ENCODE results near the gene FBXL17. TPM values are rescaled to one million over a fixed set of nuclear protein-coding genes. Genes with fewer than 3 reads are reported as not detected.

The FBXL17 gene
- total RNA-seq, 1 experiment from 2014 or later: 5.3 TPM

- Histone ChIP-seq H2BK5ac (ENCODE audit: insufficient read length, low read length) (no peak overlapping the region), H3K23ac (ENCODE audit: insufficient read length, low read depth, low read length) (no peak overlapping the region), H3K23me2 (ENCODE audit: insufficient read length, low read depth, low read length, poor library complexity, severe bottlenecking) (no peaks in the 10 kb centered on the region), H3K18ac (ENCODE audit: insufficient read length, low read depth, low read length) (no peak overlapping the region), H3K4me2 (ENCODE audit: insufficient read depth, insufficient read length, low read length) (no peak overlapping the region), H2BK20ac (ENCODE audit: low read depth, low read length, poor library complexity, severe bottlenecking) (no peak overlapping the region), H4K20me1 (ENCODE audit: control insufficient read depth, insufficient read depth, insufficient read length) (no peaks in the 10 kb centered on the region), H3K79me2 (ENCODE audit: insufficient read depth, low read length) (0 out of 2 replicates have a peak, but pooled peaks cover 2% of the 10 kb centered on the region), H2AK5ac (ENCODE audit: insufficient read length, low read length) (no peak overlapping the region), H2AFZ (ENCODE audit: low read length) (no peak overlapping the region), H4K8ac (replicated peaks; ENCODE audit: insufficient read length, low read depth, low read length) (no peak overlapping the region), H4K91ac (ENCODE audit: insufficient read length, low read depth, low read length) (no peak overlapping the region), H3K9me3 (ENCODE audit: control insufficient read depth, low read depth, low read length) (no peaks in the 10 kb centered on the region), H3K9ac (ENCODE audit: extremely low read depth, insufficient read length, low read length) (no peak overlapping the region), H3K4me1 (ENCODE audit: insufficient read depth, low read length) (no peaks in the 10 kb centered on the region), H3T11ph (ENCODE audit: low read length) (no peak overlapping the region), H2BK12ac (ENCODE audit: insufficient read length, low read depth, low read length) (no peak overlapping the region), H4K5ac (ENCODE audit: insufficient read length, low read depth, low read length) (no peak overlapping the region), H3K27ac (ENCODE audit: insufficient read length, low read depth, low read length) (no peak overlapping the region), H3K79me1 (ENCODE audit: insufficient read depth, low read depth, low read length, poor library complexity, severe bottlenecking) (no peaks in the 10 kb centered on the region), H3K27me3 (ENCODE audit: insufficient read depth, low read length) (no peaks in the 10 kb centered on the region), H3K56ac (ENCODE audit: insufficient read length, low read depth, low read length) (no peak overlapping the region), H3K4ac (ENCODE audit: low read depth, low read length) (no peak overlapping the region), H3K14ac (ENCODE audit: insufficient read depth, low read length) (no peak overlapping the region), H2BK15ac (ENCODE audit: low read depth, low read length) (no peak overlapping the region), H2BK120ac (ENCODE audit: low read depth, low read length, poor library complexity, severe bottlenecking) (no peak overlapping the region)
- TF ChIP-seq CTCF (conservative IDR thresholded peaks at IDR 0.05): no peak
- no peaks in the 10 kb centered on the region for H3K27me3 Mint-ChIP-seq (ENCODE audit: low read depth)
- H3K4me3 Mint-ChIP-seq: no peak overlapping the region
- no peak overlapping the region for H3K27ac Mint-ChIP-seq
- no peak for DNase-seq
- H3K9me3 Mint-ChIP-seq: no peaks in the 10 kb centered on the region
- no CpG with 5 or more reads among the region's 3 CpGs for WGBS (ENCODE audit: extremely low coverage, insufficient read length, low lambda C conversion rate)
- H3K36me3 Mint-ChIP-seq (ENCODE audit: insufficient read depth in 1 of 3, low read depth in 3 of 3): no peaks in the 10 kb centered on the region
- H3K4me1 Mint-ChIP-seq: peaks cover 15 to 19% of the 10 kb centered on the region in 2 experiments
These were observed 123.9 kb downstream of the FBXL17 start for GRCh38 chr5:108257996-108258395.
